Uterus (tissue), 4 donors: ENCODE results near the gene TMEM109. TPM values are rescaled to one million over a fixed set of nuclear protein-coding genes. Genes with fewer than 3 reads are reported as not detected.

Experiments used
- DNase-seq, 2 donors: peaks; one replicate each; pipeline ENCODE4 v3.0.0-alpha.2; 2019 to 2020
- H3K27ac ChIP-seq, 2 donors: fragments of 200-600 bp; sonication (generic); 1 replicate in 1 of 2; 2 replicates in 1 of 2; pipeline ENCODE4 v1.5.1; 2016 to 2018
- H3K27me3 ChIP-seq, 2 donors: fragments of 200-600 bp; sonication (generic); one replicate each; pipeline ENCODE4 v1.5.1; 2018 to 2019; ENCODE audit warnings: control low read depth in 1 of 2
- H3K36me3 ChIP-seq, 2 donors: fragments of 200-600 bp; sonication (generic); one replicate each; pipeline ENCODE4 v1.5.1; 2019; ENCODE audit warnings: control low read depth in 1 of 2
- H3K4me1 ChIP-seq, 2 donors: fragments of 200-600 bp; sonication (generic); one replicate each; pipeline ENCODE4 v1.5.1; 2018 to 2019; ENCODE audit warnings: control low read depth in 1 of 2
- H3K4me3 ChIP-seq, 2 donors: fragments of 200-600 bp; sonication (generic); 1 replicate in 1 of 2; 2 replicates in 1 of 2; pipeline ENCODE4 v1.5.1; 2018 to 2019; ENCODE audit warnings: mild to moderate bottlenecking in 1 of 2
- H3K9me3 ChIP-seq, 2 donors: fragments of 200-600 bp; sonication (generic); one replicate each; pipeline ENCODE4 v1.5.1; 2019; ENCODE audit warnings: control low read depth in 1 of 2
- POLR2A ChIP-seq, 2 donors: fragments of 450-650 bp; IDR thresholded peaks; one replicate each; pipeline ENCODE4 v1.6.1; 2016; ENCODE audit warnings: antibody characterized with exemption in 2 of 2, mild to moderate bottlenecking in 1 of 2, moderate library complexity in 1 of 2
- intact Hi-C: fragments of 100-400 bp; cut with DNase I; formaldehyde crosslinking; loops from one replicate; pipeline ENCODE4 v1.15.1; 2023; ENCODE audit warnings: low total_unique reads
- total RNA-seq, 4 donors: library from RNA; depleted of rRNA in 3 of 4; stranded (reverse); fragments of >200 nt in 3 of 4; gene quantifications; one replicate each; pipeline versions ENCODE4 v1.1.0 to v1.2.4, GENCODE V29; 2014 to 2023
- TF ChIP-seq, protein P1 (sequence below), 4 experiments: fragments of 200-600 bp in 2 of 4; fragments of 450-650 bp in 2 of 4; sonication (generic) in 2 of 4; IDR thresholded peaks; one replicate each; pipeline ENCODE4 v1.5.1; 2016 to 2019; ENCODE audit warnings: antibody characterized with exemption in 4 of 4, mild to moderate bottlenecking in 2 of 4, moderate library complexity in 1 of 4
- donor health status: DM: yes; HTN: yes; CAD: no.

The TMEM109 gene, protein sequence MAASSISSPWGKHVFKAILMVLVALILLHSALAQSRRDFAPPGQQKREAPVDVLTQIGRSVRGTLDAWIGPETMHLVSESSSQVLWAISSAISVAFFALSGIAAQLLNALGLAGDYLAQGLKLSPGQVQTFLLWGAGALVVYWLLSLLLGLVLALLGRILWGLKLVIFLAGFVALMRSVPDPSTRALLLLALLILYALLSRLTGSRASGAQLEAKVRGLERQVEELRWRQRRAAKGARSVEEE
- 100 to 1,000 TPM in 1 of 4 donors, 10 to 100 TPM in 3; 37.1 to 155 (median 75.3) TPM for total RNA-seq

DNA sequence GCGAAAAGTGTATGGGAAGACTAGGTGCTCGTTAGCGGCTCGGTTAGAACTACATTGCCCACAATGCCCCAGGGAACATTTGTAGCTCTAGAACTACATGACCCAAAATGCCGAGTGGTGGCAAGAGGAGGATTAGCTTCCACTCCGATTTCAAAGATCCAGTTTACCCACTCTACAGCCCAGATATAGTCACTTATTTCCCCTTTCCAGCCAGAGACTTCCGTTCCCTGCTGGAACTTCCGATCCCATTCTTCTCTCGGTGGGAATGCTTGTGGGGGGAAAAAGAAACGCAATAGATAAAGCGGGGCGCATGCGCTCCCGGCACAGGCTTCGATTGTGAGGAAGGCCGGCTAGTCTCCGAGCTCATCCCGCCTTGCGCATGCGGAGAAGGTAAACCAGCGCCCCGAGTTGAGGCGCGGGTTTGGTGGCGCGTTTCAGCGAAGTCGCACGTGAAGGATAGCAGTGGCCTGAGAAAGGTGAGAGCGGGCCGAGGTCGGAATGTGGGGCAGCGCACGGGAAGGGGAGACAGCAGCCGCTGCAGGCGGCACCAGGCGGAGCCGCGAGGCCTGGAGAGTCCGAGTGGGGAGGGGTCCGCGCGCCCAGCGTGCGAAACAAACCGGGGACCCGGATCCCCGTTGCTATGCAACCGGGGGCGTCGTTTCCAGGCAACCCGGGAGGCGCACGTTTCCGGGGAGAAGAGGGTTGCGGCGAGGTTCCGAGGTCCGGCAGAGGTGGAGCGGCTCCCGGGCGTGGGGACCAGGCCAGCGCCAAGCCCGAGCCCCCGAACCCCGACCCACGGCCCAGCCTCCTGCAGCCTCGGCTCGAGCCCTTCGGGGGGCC is at the start of gene TMEM109:
TMEM109 (plus strand) TSS at position 366 of the 840 bp plus-strand sequence. CDS start 5,536 bp downstream, outside the sequence.
- intact Hi-C loops, result loop anchor here (5.0 kb wide), 1 partner anchor 72 kb away; the partner anchor contains the start of gene CCDC86
- Histone ChIP-seq H3K4me1 (peaks cover 11 to 17% of the 10 kb centered on the region in 2 donors), H3K27ac (peak within 1 kb of the TSS; percentile 91 to 95), H3K27me3 (no peaks in the 10 kb centered on the region), H3K9me3 (no peaks in the 10 kb centered on the region), H3K4me3 (peak within 1 kb of the TSS; percentile 63 to 96), H3K36me3 (no peaks in the 10 kb centered on the region)
- TF ChIP-seq POLR2A (IDR thresholded peaks at IDR 0.05), result peak; percentile 59 to 70
- TF ChIP-seq, protein P1, sequence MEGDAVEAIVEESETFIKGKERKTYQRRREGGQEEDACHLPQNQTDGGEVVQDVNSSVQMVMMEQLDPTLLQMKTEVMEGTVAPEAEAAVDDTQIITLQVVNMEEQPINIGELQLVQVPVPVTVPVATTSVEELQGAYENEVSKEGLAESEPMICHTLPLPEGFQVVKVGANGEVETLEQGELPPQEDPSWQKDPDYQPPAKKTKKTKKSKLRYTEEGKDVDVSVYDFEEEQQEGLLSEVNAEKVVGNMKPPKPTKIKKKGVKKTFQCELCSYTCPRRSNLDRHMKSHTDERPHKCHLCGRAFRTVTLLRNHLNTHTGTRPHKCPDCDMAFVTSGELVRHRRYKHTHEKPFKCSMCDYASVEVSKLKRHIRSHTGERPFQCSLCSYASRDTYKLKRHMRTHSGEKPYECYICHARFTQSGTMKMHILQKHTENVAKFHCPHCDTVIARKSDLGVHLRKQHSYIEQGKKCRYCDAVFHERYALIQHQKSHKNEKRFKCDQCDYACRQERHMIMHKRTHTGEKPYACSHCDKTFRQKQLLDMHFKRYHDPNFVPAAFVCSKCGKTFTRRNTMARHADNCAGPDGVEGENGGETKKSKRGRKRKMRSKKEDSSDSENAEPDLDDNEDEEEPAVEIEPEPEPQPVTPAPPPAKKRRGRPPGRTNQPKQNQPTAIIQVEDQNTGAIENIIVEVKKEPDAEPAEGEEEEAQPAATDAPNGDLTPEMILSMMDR (IDR thresholded peaks at IDR 0.05), result peak in 2 of 4 experiments; percentile 1 to 15
- peak; percentile 87 to 88 for DNase-seq

DNA sequence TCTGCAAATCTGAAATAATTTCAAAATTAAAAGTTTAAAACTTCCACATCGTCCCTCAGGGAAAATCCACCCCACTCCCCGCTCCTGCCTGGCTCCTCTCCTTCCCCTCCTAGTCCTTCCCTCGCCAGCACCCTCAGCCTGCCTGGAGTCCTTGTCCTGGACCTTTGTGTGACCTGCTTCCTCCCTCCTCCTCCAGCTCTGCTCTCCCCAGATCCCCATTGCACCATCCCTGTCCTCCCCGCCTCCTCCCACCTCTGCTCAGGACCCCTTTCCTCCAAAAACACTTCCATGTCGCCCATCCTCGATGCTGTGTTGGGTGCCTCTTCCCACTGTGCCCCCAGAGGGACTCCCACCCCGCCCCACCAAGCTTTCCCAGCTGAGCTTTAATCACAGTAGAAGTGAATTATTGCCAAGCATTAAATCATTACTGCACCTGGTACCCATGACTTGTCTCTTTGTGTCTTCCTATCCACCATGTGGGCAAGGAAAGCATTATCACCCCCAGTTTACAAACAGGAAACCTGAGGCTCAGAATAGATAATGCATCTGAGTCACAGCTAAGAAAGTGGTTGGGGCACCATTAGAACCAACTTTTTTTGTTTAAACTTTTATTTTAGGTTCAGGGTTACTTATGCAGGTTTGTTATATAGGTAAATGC is 49.0 kb upstream of the TMEM109 start:
- H3K27me3 ChIP-seq, result no peaks in the 10 kb centered on the region
- intact Hi-C loops, result no loop called here
- H3K4me1 ChIP-seq, result no peaks in the 10 kb centered on the region
- H3K27ac ChIP-seq, result no peak overlapping the region
- no peak overlapping the region for H3K4me3 ChIP-seq
- H3K36me3 ChIP-seq, result no peaks in the 10 kb centered on the region
- H3K9me3 ChIP-seq, result no peaks in the 10 kb centered on the region
- no peak for TF ChIP-seq POLR2A (IDR thresholded peaks at IDR 0.05)
- TF ChIP-seq, protein P1 (IDR thresholded peaks at IDR 0.05), result no peak
- DNase-seq, result no peak

DNA sequence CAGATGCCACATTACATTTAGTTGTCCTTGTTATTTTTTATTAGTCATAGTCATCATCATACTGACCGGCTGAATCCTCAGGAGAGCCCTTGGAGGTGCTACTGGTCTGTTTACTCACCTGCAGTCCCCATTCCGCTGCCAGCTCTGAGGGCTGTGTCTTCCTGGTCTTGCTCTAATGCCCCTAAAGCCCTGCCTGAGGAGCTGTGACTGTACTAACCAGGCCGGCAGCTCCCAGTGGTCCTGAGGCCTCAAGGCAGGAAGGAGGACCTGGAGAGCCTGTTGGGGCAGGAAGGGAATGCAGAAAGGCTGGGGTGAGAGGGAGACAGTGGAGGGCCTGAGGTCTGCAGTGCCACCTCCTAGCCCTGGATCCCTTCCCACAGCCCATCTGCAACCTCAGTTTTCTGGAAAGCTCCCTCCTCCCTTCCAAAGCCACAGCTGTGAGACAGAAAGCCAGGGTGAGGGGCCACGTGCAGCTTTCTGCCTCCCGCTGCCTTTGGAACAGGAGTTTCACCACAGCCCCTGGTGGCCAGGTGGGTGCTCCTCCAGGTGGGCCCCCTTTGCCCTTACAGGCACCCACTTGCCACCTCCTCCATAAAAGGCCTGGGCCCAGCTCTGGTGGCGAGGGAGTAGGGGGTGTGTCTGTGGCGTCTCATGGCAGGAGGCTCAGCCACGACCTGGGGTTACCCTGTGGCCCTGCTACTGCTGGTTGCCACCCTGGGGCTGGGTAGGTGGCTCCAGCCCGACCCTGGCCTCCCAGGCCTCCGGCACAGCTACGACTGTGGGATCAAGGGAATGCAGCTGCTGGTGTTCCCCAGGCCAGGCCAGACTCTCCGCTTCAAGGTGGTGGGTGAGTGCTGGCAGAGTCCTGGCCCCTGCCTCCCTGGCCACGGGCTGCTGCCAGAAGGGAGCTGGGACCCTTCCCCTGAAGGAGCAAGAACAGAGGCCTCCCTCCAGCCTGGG is 46.8 kb upstream of the TMEM109 start, which contains the start of gene ZP1:
ZP1 (plus strand) TSS at position 632 of the 960 bp plus-strand sequence; CDS start at position 652, 20 bp downstream.
- Histone ChIP-seq H3K27me3 (no peaks in the 10 kb centered on the region), H3K4me1 (no peaks in the 10 kb centered on the region), H3K4me3 (no peak within 1 kb of the TSS), H3K36me3 (no peaks in the 10 kb centered on the region), H3K9me3 (no peaks in the 10 kb centered on the region), H3K27ac (no peak within 1 kb of the TSS)
- intact Hi-C loops, result no loop called here
- no peak for DNase-seq
- TF ChIP-seq POLR2A (IDR thresholded peaks at IDR 0.05), result no peak

DNA sequence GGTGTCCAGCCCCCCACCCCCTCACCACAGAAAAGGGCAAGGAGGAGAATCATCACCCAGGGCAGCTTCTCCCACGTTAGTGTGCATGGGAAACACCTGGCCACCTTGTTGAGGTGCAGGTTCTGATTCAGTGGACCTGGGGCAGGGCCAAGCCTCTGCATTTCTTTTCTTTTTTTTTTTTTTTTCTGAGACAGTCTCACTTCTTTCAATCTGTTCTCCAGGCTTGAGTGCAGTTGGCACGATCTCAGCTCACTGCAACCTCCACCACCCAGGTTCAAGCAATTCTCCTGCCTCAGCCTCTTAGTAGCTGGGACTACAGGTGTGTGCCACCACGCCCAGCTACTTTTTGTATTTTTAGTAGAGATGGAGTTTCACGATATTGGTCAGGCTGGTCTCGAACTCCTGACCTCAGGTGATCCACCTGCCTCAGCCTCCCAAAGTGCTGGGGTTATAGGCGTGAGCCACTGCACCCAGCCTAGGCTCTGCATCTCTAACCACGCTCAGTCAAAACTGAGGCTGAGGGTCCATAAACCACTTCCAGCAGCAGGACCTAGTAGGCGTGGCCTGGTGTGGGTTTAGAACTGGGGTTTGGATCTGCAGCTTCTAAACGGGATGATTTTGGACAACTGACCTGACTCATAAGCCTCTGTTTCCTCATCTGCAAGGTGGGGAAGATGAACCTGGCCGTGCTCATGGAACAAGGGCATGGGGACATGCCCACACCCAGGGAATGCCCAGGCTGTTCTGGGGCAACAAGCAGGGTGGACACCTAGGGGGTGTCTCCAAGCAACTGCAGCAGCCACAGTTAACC is 45.9 kb upstream of the TMEM109 start:
- Histone ChIP-seq H3K36me3 (no peaks in the 10 kb centered on the region), H3K27me3 (no peaks in the 10 kb centered on the region), H3K4me1 (no peaks in the 10 kb centered on the region), H3K9me3 (no peaks in the 10 kb centered on the region), H3K4me3 (no peak overlapping the region), H3K27ac (no peak overlapping the region)
- intact Hi-C loops, result no loop called here
- DNase-seq, result no peak
- TF ChIP-seq, protein P1 (IDR thresholded peaks at IDR 0.05), result no peak
- no peak for TF ChIP-seq POLR2A (IDR thresholded peaks at IDR 0.05)
